Skin epidermis (tissue), 12 donors: ENCODE results near the gene EMILIN3.
"Not testable (repeated sequence)": the region's sequence is repeated elsewhere in the genome, so short reads cannot be mapped to it uniquely, and the experiment has no call there.

ENCODE experiments used
- H3K27ac ChIP-seq, 21 experiments: fragments of 200-600 bp; sonication (generic) in 11 of 21; one replicate each; pipeline ENCODE4 v1.5.0; 2020; ENCODE audit warnings: mild to moderate bottlenecking in 3 of 21, inconsistent platforms in 2 of 21, moderate library complexity in 2 of 21
- H3K4me3 ChIP-seq, 7 experiments: fragments of 200-600 bp; sonication (generic) in 2 of 7; one replicate each; pipeline ENCODE4 v1.5.0; 2020; ENCODE audit warnings: inconsistent platforms in 2 of 7, mild to moderate bottlenecking in 2 of 7, moderate library complexity in 1 of 7

EMILIN3 gene

GRCh38 chr20:41331731-41332130 is 34.9 kb downstream of the EMILIN3 start:
- H3K4me3 ChIP-seq = no peak overlapping the region

GRCh38 chr20:41330941-41331340 is 35.7 kb downstream of the EMILIN3 start:
- Histone ChIP-seq H3K27ac (no peak overlapping the region), H3K4me3 (no peak overlapping the region)

More at GRCh38 chr20:41331731-41332130, 34.9 kb downstream of the EMILIN3 start:
- H3K27ac ChIP-seq = no peak overlapping the region

- H3K4me3 ChIP-seq = no peak overlapping the region
- H3K27ac ChIP-seq = peak overlapping the region in 14 of 21 experiments; percentile 2 to 88 (median 68)
Measured at GRCh38 chr20:41330343-41330720, 36.3 kb downstream of the EMILIN3 start.

- Histone ChIP-seq H3K27ac (peak overlapping the region in 19 of 21 experiments; percentile 12 to 88 (median 66)), H3K4me3 (no peak overlapping the region)
Measured at GRCh38 chr20:41329435-41330342, 36.9 kb downstream of the EMILIN3 start.

GRCh38 chr20:41327178-41327577 is 39.4 kb downstream of the EMILIN3 start:
- H3K4me3 ChIP-seq = no peak overlapping the region
- H3K27ac ChIP-seq = peak overlapping the region in 1 of 21 experiments; percentile 7

- Histone ChIP-seq H3K27ac (peak overlapping the region in 7 of 21 experiments; percentile 29 to 60 (median 43)), H3K4me3 (no peak overlapping the region)
Measured at GRCh38 chr20:41320976-41321375, 45.6 kb downstream of the EMILIN3 start.

GRCh38 chr20:41320441-41320840 is 46.2 kb downstream of the EMILIN3 start:
- Histone ChIP-seq H3K4me3 (no peak overlapping the region), H3K27ac (peak overlapping the region in 2 of 21 experiments; percentile 49 to 60)

GRCh38 chr20:41318271-41318649 is 48.4 kb downstream of the EMILIN3 start:
- H3K27ac ChIP-seq = peak overlapping the region in 15 of 21 experiments; percentile 3 to 93 (median 73)

GRCh38 chr20:41317546-41318270 is 48.9 kb downstream of the EMILIN3 start, which contains the start of gene ZHX3:
TSS of gene ZHX3 (minus strand) at chr20:41317731. CDS start at chr20:41204916, 112,815 bp downstream.
- Histone ChIP-seq H3K4me3 (peak within 1 kb of the TSS; percentile 53 to 94 (median 81)), H3K27ac (peak within 1 kb of the TSS; percentile 0 to 93 (median 82))

More at GRCh38 chr20:41318271-41318649, 48.4 kb downstream of the EMILIN3 start:
- peak overlapping the region in 4 of 7 experiments; percentile 53 to 94 (median 81) for H3K4me3 ChIP-seq

GRCh38 chr20:41316602-41317545 is 49.7 kb downstream of the EMILIN3 start:
- peak overlapping the region; percentile 0 to 93 (median 82) for H3K27ac ChIP-seq

GRCh38 chr20:41316051-41316450 is 50.6 kb downstream of the EMILIN3 start:
- H3K27ac ChIP-seq = peak overlapping the region in 5 of 21 experiments; percentile 82 to 93 (median 87)

More at GRCh38 chr20:41316602-41317545, 49.7 kb downstream of the EMILIN3 start:
- H3K4me3 ChIP-seq = peak overlapping the region; percentile 53 to 94 (median 81)

GRCh38 chr20:41314386-41314785 is 52.2 kb downstream of the EMILIN3 start:
- Histone ChIP-seq H3K27ac (peak overlapping the region in 3 of 21 experiments; percentile 3 to 64 (median 62)), H3K4me3 (no peak overlapping the region)

More at GRCh38 chr20:41316051-41316450, 50.6 kb downstream of the EMILIN3 start:
- H3K4me3 ChIP-seq = peak overlapping the region in 5 of 7 experiments; percentile 53 to 94 (median 81)

GRCh38 chr20:41312009-41312408 is 54.6 kb downstream of the EMILIN3 start:
- H3K27ac ChIP-seq, H3K4me3 ChIP-seq: not testable (repeated sequence)
